ENCODE measurements around the gene OR6S1. TPM values are rescaled to one million over a fixed set of nuclear protein-coding genes. Genes with fewer than 3 reads are reported as not detected.
A peak's percentile ranks its signal among the peaks of the same experiment; 100 is the strongest.
"Not testable (repeated sequence)": the region's sequence is repeated elsewhere in the genome, so short reads cannot be mapped to it uniquely, and the experiment has no call there.

The OR6S1 gene
- polyA plus RNA-seq, 6 donors from 2014 or later = not detected

GRCh38 chr14:20619688-20620087 lies 21.8 kb downstream of the OR6S1 start:
- Mint-ChIP-seq H3K4me1 (peaks cover 33 to 42% (median 39%) of the 10 kb centered on the region in 3 donors), H3K27me3 (peaks cover 5 to 40% (median 38%) of the 10 kb centered on the region in 3 donors)
- ATAC-seq (ENCODE audit: low read depth in 2 of 2); H3K4me3 Mint-ChIP-seq; H3K27ac Mint-ChIP-seq; H3K36me3 Mint-ChIP-seq; DNase-seq; H3K9me3 Mint-ChIP-seq: not testable (repeated sequence)

GRCh38 chr14:20618271-20618749 lies 23.2 kb downstream of the OR6S1 start:
- no peaks in the 10 kb centered on the region for H3K36me3 Mint-ChIP-seq
- peaks cover 19 to 30% (median 28%) of the 10 kb centered on the region in 3 donors for H3K4me1 Mint-ChIP-seq
- H3K27ac Mint-ChIP-seq = no peak overlapping the region
- no peaks in the 10 kb centered on the region for H3K9me3 Mint-ChIP-seq
- no peak for DNase-seq
- peaks cover 5 to 27% (median 27%) of the 10 kb centered on the region in 3 donors for H3K27me3 Mint-ChIP-seq
- peak overlapping the region in 1 of 8 donors; percentile 22 for H3K4me3 Mint-ChIP-seq
- ATAC-seq (ENCODE audit: low read depth in 2 of 2) = no peak

DNA sequence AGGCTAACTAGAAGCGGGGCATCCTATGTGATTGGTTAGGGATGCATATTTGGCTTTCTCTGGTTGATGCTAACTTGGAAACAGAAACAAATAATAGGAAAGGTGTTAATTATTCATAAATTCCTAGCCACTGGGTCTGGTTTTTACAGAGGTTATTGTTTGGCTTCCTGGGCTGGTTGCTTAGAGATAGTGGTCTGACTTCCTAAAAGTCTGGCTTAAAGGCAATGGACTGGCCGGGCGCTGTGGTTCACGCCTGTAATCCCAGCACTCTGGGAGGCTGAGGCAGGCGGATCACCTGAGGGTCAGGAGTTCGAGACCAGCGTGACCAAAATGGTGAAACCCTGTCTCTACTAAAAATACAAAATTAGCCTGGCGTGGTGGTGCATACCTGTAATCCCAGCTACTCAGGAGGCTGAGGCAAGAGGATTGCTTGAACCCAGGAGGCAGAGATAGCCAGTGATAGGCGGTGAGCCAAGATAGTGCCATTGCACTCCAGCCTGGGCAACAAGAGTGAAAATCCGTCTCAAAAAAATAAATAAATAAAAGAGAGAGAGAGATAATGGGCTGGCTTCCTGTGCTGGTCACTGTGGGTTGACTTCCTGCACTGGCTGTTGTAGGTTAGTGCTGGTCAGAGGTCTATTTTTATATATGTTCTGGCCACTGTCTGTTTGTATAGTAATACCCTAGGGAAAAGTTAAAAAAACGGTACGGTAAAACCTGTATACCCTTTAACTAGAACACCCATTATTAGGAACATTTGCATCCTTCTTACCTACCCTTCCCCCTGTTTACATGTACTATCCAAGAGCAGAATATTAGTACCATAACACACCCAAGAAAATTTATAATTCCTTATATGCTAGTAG lies 24.1 kb downstream of the OR6S1 start:
- DNase-seq = no peak
- ATAC-seq (ENCODE audit: low read depth in 2 of 2) = no peak
- Mint-ChIP-seq H3K27me3 (peaks cover 1 to 25% (median 18%) of the 10 kb centered on the region in 3 donors), H3K36me3 (no peaks in the 10 kb centered on the region), H3K4me1 (peaks cover 9 to 21% (median 19%) of the 10 kb centered on the region in 3 donors), H3K27ac (no peak overlapping the region), H3K4me3 (peak overlapping the region in 1 of 8 donors; percentile 22), H3K9me3 (no peaks in the 10 kb centered on the region)

DNA sequence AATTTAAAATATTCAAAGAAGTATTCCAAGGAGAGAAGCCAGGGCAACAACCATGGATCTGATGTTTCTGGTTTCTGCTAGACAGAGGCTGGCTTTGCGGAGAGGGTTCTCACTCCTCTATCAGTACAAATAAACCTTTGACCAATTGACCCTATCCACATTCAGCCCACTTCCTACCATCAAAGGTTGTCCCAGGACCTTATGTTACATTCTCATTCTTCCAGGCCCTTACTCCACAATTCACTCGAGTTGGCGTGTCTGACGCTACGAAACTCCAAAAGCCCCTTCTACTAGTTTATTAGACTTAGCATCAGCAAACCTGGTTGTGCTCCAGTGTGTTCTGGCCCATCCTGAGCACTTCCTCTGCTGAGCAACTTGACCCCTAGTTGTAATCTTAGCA lies 25.5 kb downstream of the OR6S1 start:
- H3K36me3 Mint-ChIP-seq = no peaks in the 10 kb centered on the region
- DNase-seq (no peak), ATAC-seq (ENCODE audit: low read depth in 2 of 2) (no peak)
- H3K4me1 Mint-ChIP-seq = peaks cover 2 to 20% (median 11%) of the 10 kb centered on the region in 3 donors
- H3K27me3 Mint-ChIP-seq = peaks cover 0 to 20% (median 8%) of the 10 kb centered on the region in 3 donors
- no peaks in the 10 kb centered on the region for H3K9me3 Mint-ChIP-seq
- H3K4me3 Mint-ChIP-seq = peak overlapping the region in 1 of 8 donors; percentile 41
- peak overlapping the region in 1 of 6 donors; percentile 71 for H3K27ac Mint-ChIP-seq

- Mint-ChIP-seq H3K27me3 (peaks cover 0 to 12% (median 7%) of the 10 kb centered on the region in 3 donors), H3K36me3 (no peaks in the 10 kb centered on the region), H3K4me1 (peaks cover 2 to 20% (median 11%) of the 10 kb centered on the region in 3 donors), H3K4me3 (no peak overlapping the region), H3K27ac (no peak overlapping the region), H3K9me3 (no peaks in the 10 kb centered on the region)
- ATAC-seq (ENCODE audit: low read depth in 2 of 2) (no peak), DNase-seq (no peak)
These were observed 27.3 kb downstream of the OR6S1 start for GRCh38 chr14:20614038-20614840.

DNA sequence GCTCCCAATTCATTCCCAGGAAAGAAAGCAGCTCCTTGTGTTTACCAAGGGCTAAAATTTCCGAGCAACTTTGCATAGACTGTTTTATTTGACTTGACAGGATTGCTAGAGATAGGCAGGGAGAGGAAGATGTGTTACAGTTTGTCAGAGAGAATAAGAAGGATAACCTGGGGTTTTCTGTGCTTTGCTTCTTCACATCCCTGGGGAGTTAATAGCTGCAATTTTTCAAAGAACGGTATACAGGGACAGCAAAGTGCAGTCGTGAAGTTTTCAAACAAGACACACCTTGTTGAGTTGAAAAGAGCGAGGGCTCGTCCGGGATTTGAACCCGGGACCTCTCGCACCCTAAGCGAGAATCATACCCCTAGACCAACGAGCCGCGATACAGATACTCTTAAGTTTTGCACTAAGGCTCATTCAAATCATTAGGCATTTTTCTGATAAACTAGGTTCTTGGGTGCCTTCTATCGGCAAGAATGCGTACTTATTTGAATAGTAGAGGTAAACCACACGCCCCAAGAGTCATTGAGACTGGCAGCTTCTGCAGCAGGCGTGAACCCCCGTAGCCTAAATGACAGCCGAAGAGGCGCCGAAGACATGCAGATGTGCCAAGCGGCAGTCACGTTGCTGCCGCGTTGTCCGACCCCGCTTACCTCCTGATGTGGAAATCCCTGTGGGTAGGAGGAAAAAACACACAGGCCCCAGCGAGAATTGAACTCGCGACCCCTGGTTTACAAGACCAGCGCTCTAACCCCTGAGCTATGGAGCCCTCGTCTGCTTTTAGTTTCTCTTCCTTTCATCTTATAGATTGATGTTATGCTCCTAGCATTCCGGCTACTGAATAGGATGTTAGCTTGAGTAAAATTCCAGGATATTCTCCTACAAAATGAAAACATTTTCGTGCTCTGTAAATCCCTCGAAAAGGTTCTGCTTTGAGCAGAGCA lies 28.1 kb downstream of the OR6S1 start:
- DNase-seq (peak; percentile 88), ATAC-seq (ENCODE audit: low read depth in 2 of 2) (peak; percentile 66 to 69)
- peaks cover 2 to 22% (median 11%) of the 10 kb centered on the region in 3 donors for H3K4me1 Mint-ChIP-seq
- no peaks in the 10 kb centered on the region for H3K9me3 Mint-ChIP-seq
- no peaks in the 10 kb centered on the region for H3K36me3 Mint-ChIP-seq
- no peak overlapping the region for H3K4me3 Mint-ChIP-seq
- H3K27me3 Mint-ChIP-seq = peaks cover 0 to 7% (median 0%) of the 10 kb centered on the region in 3 donors
- H3K27ac Mint-ChIP-seq = no peak overlapping the region

DNA sequence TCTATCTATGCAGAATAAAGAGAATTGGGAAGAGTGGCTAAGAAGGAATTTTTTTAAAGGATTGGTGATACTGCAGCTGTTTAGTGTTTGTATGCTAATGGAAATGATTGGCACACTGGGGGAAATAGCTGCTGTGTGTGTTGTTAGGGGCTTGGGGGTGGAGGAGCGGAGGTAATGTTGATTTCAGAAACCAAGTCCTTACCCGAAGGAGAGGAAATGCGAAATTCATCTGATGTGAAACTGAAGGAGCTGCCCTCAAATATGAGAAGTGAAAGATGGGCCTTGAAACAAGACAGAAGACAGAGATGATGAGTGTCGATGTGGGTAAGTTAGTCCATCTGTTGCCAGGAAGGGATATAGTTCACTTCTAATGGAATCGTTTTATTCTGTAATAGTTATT lies 29.1 kb downstream of the OR6S1 start:
- no peak overlapping the region for H3K27ac Mint-ChIP-seq
- peak; percentile 58 to 64 for ATAC-seq (ENCODE audit: low read depth in 2 of 2)
- H3K27me3 Mint-ChIP-seq = no peaks in the 10 kb centered on the region
- H3K4me1 Mint-ChIP-seq = peaks cover 2 to 19% (median 3%) of the 10 kb centered on the region in 3 donors
- DNase-seq = peak; percentile 82
- no peak overlapping the region for H3K4me3 Mint-ChIP-seq
- no peaks in the 10 kb centered on the region for H3K36me3 Mint-ChIP-seq
- H3K9me3 Mint-ChIP-seq = no peaks in the 10 kb centered on the region

DNA sequence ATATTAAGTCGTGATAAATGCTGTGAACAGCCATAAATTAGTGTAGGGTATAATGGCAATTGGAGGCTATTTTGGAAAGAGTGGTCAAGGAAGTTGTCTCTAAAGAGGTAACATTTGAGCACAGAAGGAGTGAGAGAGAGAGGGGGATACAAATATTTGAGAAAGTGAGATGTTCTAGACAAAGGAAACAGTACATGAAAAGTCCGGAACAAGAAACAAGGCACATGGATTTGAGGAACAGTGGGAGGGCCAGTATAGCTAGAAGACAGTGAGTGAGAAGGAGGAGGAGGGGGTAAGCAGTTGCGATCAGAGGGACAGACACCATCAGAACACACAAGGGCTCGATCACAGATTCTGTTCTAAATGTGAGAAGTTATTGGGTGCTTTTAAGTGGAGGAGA lies 30.2 kb downstream of the OR6S1 start:
- H3K4me1 Mint-ChIP-seq = peaks cover 0 to 16% (median 2%) of the 10 kb centered on the region in 3 donors
- no peaks in the 10 kb centered on the region for H3K9me3 Mint-ChIP-seq
- H3K36me3 Mint-ChIP-seq = no peaks in the 10 kb centered on the region
- no peak for ATAC-seq (ENCODE audit: low read depth in 2 of 2)
- H3K27me3 Mint-ChIP-seq = no peaks in the 10 kb centered on the region
- H3K4me3 Mint-ChIP-seq = no peak overlapping the region
- no peak for DNase-seq
- no peak overlapping the region for H3K27ac Mint-ChIP-seq

DNA sequence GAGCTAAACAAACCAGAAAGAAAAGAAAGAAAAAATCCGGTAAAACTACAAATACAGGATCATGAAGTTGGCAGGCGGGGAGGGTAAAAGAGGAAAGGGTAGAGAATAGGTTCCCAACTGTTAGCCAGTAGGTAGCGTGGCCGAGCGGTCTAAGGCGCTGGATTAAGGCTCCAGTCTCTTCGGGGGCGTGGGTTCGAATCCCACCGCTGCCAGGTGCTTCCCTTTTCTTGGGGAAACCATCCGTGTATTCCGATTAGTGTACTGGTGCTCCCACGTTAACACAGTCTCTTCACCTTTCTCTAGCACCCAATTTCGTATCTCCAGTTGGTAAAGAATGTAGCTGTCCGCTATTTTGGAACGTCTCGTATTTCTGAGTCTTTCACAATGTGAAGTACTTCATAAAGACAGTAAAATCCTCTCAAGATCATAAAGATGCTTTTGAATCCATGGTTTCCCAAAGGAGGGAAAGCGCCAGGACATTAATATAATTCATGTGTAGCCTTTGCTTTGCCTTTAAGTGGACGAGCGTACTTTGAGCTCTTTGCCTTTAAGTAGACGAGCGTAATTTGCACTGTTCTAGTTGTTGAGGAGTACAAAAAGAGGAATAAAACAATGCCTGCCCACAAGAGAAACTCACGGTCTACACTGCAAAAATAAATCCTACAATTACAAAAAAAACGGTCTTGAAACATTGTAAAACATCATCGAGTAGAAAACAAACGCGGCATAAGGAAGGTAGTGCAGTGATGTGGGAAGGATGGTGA lies 31.3 kb downstream of the OR6S1 start:
- no peaks in the 10 kb centered on the region for H3K9me3 Mint-ChIP-seq
- peak; percentile 72 for DNase-seq
- ATAC-seq (ENCODE audit: low read depth in 2 of 2) = peak; percentile 6 to 12
- no peaks in the 10 kb centered on the region for H3K36me3 Mint-ChIP-seq
- no peaks in the 10 kb centered on the region for H3K27me3 Mint-ChIP-seq
- H3K27ac Mint-ChIP-seq = no peak overlapping the region
- H3K4me1 Mint-ChIP-seq = peaks cover 0 to 8% (median 0%) of the 10 kb centered on the region in 3 donors
- no peak overlapping the region for H3K4me3 Mint-ChIP-seq

DNA sequence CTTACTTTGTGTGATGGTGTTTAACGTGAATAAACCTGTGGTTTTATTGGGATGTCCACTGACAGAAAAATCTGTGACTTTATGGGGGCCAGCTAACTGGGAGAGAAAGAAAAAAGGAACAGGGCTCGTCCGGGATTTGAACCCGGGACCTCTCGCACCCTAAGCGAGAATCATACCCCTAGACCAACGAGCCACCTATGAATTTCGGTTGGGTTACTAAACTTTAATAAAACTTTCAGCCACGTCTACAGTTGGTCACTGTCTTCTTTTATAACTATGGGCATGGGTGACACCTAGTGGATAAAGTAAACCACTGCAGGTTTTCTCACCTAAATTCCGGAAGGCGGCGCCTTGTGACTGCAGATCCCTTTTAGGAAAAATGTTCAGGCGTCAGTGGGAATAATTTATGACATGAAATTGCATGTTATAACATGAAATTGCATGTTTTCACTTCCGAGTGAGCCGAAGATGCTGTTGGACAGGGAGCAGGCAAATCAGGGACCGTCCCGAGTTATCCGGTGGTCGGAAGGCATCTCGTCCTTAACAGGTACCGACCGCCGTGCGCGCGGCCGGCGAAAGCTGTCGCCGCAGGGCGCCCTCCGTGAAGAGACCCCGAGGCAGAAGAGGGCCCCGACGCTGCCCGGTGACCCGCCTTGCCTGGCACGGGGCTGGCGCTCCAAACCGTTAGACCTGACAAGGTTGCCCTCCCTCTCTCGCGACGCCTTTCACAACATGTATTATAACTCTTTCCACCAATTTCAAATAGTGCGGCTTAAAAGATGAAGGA lies 32.1 kb downstream of the OR6S1 start:
- Mint-ChIP-seq H3K36me3 (no peaks in the 10 kb centered on the region), H3K4me3 (no peak overlapping the region), H3K27ac (no peak overlapping the region), H3K27me3 (no peaks in the 10 kb centered on the region), H3K9me3 (no peaks in the 10 kb centered on the region), H3K4me1 (peaks cover 0 to 4% (median 0%) of the 10 kb centered on the region in 3 donors)
- ATAC-seq (ENCODE audit: low read depth in 2 of 2) (peak; percentile 12 to 13), DNase-seq (peak; percentile 81)

DNA sequence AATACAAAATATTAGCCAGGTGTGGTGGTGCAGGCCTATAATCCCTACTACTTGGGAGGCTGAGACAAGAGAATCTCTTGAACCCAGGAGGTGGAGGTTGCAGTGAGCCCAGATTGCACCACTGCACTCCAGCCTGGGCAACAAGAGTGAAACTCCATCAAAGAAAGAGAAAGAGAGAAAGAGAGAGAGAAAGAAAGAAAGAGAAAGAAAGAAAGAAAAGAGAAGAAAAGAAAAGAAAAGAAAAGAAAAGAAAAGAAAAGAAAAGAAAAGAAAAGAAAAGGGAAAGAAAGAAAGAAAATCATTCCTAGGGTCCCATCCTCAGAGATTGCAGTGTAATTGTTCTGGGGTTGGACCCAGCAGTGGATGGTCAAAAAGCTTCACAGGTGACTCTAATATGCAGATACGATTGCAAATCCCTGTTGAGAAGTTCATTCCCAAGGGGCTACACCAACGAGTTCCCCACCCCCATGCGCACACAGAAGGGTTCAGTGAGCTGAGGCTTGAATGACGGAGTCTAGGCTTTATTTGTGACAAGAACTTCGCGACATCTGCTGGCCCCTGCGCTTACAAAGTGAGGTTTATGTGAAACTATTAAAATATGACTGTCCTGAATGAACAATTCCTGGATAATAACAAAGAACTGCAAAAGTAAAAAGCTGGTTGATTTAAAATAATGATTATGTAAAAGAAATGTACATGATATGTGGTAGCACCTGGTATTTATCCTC lies 32.9 kb downstream of the OR6S1 start:
- peak; percentile 10 for DNase-seq
- peak overlapping the region in 1 of 8 donors; percentile 58 for H3K4me3 Mint-ChIP-seq
- H3K4me1 Mint-ChIP-seq = peaks cover 0 to 4% (median 0%) of the 10 kb centered on the region in 3 donors
- peak overlapping the region in 1 of 6 donors; percentile 57 for H3K27ac Mint-ChIP-seq
- ATAC-seq (ENCODE audit: low read depth in 2 of 2) = no peak
- no peaks in the 10 kb centered on the region for H3K9me3 Mint-ChIP-seq
- H3K36me3 Mint-ChIP-seq = no peaks in the 10 kb centered on the region
- H3K27me3 Mint-ChIP-seq = no peaks in the 10 kb centered on the region

Data from naive B cell (primary cell).